GM18511 (cell line): Measurements from ENCODE around the gene RASA3.
"Not testable (repeated sequence)": the region's sequence is repeated elsewhere in the genome, so short reads cannot be mapped to it uniquely, and the experiment has no call there.

Experiments
- ATAC-seq: cut with Tn5 transposase; IDR thresholded peaks from one replicate; pipeline ENCODE4 v1.9.1; 2021; ENCODE audit warnings: mild to moderate bottlenecking, moderate library complexity; ENCODE audit not compliant: unreplicated experiment

Gene RASA3

GRCh38 chr13:114132419-114133121, at the start of gene RASA3:
RASA3 (minus strand) TSS chr13:114132623; CDS start chr13:114132489, 134 bp downstream.
- peak; percentile 58 for ATAC-seq

- ATAC-seq, result no peak
Observed at GRCh38 chr13:114179087-114179658, 46.8 kb upstream of the RASA3 start, which contains the start of gene CFAP97D2. CFAP97D2 (plus strand) TSS chr13:114179257; CDS start chr13:114179331, 74 bp downstream.

- no peak for ATAC-seq
Observed at GRCh38 chr13:114177245-114178010, 45.0 kb upstream of the RASA3 start.

DNA sequence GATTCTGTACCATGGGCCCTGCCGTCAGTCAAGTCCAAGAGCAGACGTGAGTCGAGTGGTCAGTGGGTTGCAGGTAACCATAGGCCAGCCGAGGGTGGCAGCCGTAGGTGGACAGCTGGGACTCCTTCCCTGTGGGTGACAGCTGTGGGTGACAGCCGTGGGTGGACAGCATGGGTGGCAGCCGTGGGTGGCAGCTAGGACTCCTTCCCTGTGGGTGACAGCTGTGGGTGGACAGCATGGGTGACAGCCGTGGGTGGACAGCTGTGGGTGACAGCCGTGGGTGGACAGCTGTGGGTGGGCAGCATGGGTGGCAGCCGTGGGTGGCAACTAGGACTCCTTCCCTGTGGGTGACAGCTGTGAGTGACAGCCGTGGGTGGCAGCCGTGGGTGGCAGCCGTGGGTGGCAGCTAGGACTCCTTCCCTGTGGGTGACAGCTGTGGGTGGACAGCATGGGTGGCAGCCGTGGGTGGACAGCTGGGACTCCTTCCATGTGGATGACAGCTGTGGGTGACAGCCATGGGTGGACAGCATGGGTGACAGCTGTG, 44.0 kb upstream of the RASA3 start:
- not testable (repeated sequence) for ATAC-seq

GRCh38 chr13:114174529-114174961, 42.1 kb upstream of the RASA3 start:
- ATAC-seq, result no peak

GRCh38 chr13:114173745-114174144, 41.3 kb upstream of the RASA3 start:
- ATAC-seq, result no peak

DNA sequence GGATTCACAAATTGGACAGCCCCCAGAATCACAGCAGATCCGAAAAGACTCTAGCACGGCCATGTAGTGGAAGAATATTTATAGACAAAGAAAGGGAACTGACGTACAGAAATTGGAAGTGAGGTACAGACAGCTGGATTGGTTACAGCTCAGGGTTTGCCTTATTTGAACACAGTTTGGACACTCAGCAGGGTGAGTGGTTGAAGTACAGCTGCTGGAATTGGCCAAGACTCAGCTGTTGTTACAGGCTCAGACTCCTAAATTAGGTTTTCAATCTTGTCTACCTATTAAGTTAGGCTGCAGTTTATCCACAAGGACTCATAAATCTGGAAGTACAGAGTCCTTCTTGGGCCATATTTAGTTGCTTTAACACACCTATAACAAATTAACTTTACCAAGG, 40.8 kb upstream of the RASA3 start:
- no peak for ATAC-seq

DNA sequence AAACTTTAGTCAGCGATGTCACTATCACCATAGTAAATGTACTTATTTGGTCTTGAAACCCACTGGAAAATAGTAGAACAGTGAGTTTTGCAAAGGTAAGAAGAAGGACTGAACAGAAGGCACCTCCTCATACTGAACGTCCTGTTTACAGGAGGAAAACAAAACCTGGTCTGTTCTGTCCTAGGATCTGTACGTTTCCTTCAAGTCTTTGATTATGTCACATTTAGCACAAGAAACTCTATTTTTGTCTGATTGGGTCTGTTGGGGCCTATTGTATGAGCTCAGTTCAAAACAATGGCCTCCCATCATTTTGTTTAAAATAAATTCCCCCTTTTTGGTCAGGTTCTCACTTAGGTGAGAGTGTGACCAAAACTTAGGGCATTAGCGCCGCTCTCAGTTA, 35.5 kb upstream of the RASA3 start:
- no peak for ATAC-seq

DNA sequence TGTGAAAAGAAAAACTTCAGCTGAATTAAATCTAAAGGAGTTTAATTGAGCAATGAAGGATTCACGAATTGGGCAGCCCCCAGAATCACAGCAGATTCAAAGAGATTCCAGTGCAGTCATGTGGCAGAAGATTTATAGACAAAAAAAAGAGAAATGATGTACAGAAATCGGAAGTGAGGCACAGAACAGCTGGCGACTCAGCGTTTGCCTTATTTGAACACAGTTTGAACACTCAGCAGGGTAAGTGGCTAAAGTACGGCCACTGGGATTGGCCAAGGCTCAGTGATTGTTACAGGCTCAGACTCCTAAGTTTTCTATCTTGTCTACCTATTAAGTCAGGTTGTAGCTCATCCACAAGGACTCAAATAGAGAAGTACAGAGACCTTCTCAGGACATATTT, 35.0 kb upstream of the RASA3 start:
- no peak for ATAC-seq

DNA sequence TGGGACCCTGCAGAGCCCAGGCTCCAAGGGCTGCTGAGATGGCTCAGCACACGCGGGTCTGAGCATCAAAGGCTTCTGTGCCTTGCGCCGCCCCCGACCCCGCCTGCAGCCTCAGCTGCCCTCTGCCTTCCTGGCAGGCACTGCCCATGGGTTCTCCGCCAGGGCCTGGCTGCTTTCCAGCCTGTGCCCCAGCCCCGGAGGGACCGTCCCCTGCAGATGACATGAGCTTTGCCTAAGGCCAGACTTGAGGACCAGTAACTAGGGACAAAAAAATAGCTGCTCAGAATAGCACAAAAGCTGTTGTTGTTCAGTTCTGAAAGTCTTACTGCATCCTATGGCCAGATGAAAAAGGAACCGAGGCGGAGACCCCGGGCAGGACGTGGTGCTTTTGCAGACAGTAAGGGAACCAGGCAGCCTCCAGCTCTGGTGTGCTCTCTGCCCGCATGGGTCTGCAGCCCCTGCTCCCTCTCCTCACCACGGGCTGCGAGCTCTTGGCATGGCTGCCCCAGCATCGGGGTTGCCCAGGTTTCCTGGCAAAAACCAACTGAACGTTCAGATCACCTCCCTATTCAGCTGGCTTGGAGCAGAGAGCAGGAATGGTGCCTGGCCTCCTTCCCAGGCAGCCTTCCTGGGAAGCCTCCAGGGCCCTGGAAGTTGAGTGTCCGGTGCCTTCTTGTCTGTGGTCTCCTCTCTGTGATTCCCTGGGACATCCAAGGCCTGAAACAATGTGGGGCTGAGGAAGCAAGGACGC, 34.1 kb upstream of the RASA3 start:
- no peak for ATAC-seq

GRCh38 chr13:114164681-114165429, 32.4 kb upstream of the RASA3 start:
- no peak for ATAC-seq

DNA sequence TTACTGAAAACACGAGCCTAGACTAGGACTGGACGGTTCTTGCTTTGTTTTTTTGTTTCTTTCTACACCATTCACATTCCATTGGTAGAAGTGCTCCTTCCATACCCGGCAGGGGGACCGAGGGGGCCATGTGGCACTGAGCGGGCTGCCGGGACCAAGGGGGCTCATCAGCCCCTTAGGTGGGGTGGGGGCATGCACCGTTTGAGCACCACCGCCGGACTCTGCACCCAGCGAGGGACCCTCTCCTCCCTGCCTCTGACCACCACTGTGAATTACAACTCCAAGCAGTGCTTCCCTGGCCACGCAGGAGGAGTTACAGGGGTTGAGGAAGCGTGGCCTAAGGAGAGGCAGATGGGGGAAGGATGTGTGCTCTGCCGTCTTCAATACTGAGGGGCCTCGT, 31.6 kb upstream of the RASA3 start:
- ATAC-seq, result no peak

DNA sequence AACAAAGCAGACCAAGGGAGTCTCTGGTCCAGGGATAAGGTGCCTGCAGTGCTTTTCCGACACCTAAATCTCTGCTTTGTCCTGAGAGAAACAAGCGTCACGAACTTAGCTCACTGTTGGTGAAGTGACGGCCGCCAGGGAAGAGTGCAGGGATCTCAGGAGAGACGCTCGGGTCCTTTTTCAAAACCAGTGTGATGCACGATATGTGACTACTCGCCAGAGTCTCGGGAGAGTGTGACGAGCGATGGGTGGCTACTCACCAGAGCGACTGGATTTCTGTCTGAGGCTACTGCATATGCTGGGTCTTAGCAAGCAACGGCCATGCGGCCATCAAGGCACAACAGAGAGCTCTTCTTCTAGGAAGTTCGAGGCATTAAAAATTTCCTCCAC, 30.1 kb upstream of the RASA3 start:
- no peak for ATAC-seq

- ATAC-seq, result no peak
Observed at GRCh38 chr13:114161644-114162532, 29.5 kb upstream of the RASA3 start.

DNA sequence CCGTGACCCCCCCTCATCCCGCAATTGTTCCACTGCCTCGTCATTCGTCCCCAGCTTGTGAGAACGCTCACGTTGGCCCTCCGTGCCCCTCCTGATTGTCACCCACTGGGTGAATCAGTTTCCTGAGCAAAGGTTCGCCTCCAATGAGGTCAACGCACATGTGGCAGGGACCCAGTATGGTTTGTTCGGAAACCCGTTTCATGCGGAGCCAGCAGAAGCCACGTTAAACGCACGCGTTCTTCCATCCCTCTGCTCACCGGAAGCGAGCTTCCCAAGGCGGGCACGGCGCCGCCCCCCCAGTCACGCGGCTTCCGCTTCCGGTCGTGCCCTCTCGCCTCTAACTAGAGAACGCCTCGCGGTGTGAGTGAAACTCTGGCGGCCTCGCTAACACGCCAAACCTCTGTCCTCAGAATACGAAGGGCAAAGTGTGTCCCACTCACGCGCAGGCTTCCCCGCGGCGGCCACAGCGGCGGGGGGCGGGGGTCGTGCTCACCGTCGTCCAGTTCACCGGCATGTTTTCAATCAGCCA, 28.7 kb upstream of the RASA3 start:
- no peak for ATAC-seq

DNA sequence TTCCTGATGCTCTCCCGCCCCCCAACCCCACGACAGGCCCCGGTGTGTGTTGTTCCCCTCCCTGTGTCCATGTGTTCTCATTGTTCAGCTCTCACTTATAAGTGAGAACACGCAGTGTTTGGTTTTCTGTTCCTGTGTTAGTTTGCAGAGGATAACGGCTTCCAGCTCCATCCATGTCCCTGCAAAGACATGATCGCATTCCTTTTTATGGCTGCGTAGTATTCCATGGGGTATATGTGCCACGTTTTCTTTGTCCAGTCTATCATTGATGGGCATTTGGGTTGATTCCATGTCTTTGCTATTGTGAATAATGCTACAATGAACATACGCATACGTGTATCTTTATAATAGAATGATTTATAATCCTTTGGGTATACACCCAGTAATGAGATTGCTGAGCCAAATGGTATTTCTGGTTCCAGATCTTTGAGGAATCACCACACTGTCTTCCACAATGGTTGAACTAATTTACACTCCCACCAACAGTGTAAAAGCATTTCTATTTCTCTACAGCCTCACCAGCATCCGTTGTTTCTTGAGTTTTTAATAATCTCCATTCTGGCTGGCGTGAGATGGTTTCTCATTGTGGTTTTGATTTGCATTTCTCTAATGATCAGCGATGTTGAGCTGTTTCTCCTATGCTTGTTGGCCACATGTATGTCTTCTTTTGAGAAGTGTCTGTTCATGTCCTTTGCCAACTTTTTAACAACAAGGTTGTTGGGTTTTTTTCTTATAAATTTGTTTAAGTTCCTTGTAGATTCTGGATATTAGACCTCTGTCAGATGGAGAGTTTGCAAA, 26.6 kb upstream of the RASA3 start:
- ATAC-seq, result not testable (repeated sequence)

DNA sequence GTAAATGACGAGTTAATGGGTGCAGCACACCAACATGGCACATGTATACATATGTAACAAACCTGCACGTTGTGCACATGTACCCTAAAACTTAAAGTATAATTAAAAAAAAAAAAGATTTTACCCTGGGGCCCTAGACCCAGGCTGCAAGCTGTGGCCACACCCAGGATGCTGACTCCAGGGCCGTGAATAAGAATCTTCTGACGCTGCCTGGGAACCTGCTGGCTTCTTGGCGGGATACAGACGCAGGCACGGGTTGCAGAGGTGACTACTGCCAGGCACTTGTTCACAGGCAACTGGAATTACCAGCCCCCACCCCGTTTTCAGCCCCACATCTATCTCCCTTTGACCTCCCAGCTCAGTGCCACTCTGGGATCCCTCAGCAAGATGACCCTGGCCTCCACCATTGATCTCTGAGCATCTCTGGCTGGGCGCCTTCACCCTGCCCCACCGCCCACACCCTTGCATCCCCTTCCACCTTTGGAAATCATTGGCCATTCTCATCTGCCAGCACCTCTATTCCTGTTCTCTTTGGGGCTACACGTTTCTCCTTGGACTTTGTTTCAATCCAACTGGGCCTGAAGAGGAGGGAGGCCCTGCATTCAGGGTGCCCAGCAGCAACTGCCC, 25.6 kb upstream of the RASA3 start:
- no peak for ATAC-seq
